IPS-20b (cell line): Measurements from ENCODE around the gene SMU1.

Source experiments
- H3K27ac ChIP-seq: one replicate; pipeline ENCODE4 v1.5.1; 2013; ENCODE audit warnings: low read length
- H3K27me3 ChIP-seq: 2 replicates; pipeline ENCODE4 v1.6.1; 2013; ENCODE audit warnings: mild to moderate bottlenecking, low read length, inconsistent platforms; ENCODE audit not compliant: insufficient read depth
- H3K36me3 ChIP-seq: 2 replicates; pipeline ENCODE4 v1.6.1; 2013; ENCODE audit warnings: low read depth, mild to moderate bottlenecking, inconsistent platforms, low read length, moderate library complexity; ENCODE audit not compliant: insufficient read depth
- H3K4me1 ChIP-seq: 2 replicates; pipeline ENCODE4 v1.6.1; 2013; ENCODE audit warnings: mild to moderate bottlenecking, control low read depth, inconsistent platforms, low read length, moderate library complexity; ENCODE audit not compliant: insufficient read depth
- H3K4me3 ChIP-seq: 2 replicates; pipeline ENCODE4 v1.5.1; 2013; ENCODE audit warnings: mild to moderate bottlenecking, low read length, inconsistent platforms
- H3K9ac ChIP-seq: 2 replicates; pipeline ENCODE4 v1.6.1; 2013; ENCODE audit warnings: low read depth, mild to moderate bottlenecking, inconsistent platforms, low read length, moderate library complexity
- H3K9me3 ChIP-seq: 2 replicates; pipeline ENCODE4 v1.6.1; 2013; ENCODE audit warnings: mild to moderate bottlenecking, low read depth, low read length, inconsistent platforms; ENCODE audit not compliant: insufficient read depth

Gene SMU1

DNA sequence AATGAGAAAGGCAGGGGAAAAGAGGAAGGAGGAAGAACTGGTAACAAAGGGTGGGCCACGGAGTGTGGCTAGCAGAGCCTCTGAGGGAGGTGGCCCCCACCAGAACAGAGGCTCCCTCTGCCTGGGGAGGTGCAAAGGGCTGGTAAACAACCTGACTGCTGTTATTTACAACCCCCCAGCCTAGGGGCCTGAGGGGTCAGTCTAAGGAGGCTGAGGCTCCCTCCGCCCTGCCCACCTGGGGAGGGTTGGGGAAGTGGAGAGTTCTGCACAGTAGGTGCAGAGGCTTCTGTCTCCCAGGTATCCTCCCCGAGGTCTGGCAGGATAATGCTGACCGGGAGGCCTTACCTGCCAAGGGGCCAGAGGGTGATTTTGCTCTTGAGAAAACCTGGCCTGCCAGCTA, 35.6 kb upstream of the SMU1 start:
- H3K4me1 ChIP-seq, result peaks cover 3% of the 10 kb centered on the region; the same call in 1 of the 2 replicates
- no peaks in the 10 kb centered on the region for H3K27me3 ChIP-seq
- no peaks in the 10 kb centered on the region for H3K36me3 ChIP-seq
- no peak overlapping the region for H3K4me3 ChIP-seq
- no peak overlapping the region for H3K27ac ChIP-seq
- H3K9ac ChIP-seq, result no peak overlapping the region
- no peaks in the 10 kb centered on the region for H3K9me3 ChIP-seq

GRCh38 chr9:33111631-33112030, 35.2 kb upstream of the SMU1 start:
- H3K27ac ChIP-seq, result no peak overlapping the region
- H3K27me3 ChIP-seq, result no peaks in the 10 kb centered on the region
- no peak overlapping the region for H3K4me3 ChIP-seq
- no peak overlapping the region for H3K9ac ChIP-seq
- peaks cover 3% of the 10 kb centered on the region; the same call in 1 of the 2 replicates for H3K4me1 ChIP-seq
- no peaks in the 10 kb centered on the region for H3K36me3 ChIP-seq
- no peaks in the 10 kb centered on the region for H3K9me3 ChIP-seq

GRCh38 chr9:33110686-33111085, 34.2 kb upstream of the SMU1 start:
- no peak overlapping the region for H3K4me3 ChIP-seq
- H3K36me3 ChIP-seq, result no peaks in the 10 kb centered on the region
- peaks cover 3% of the 10 kb centered on the region; the same call in 1 of the 2 replicates for H3K4me1 ChIP-seq
- H3K9me3 ChIP-seq, result no peaks in the 10 kb centered on the region
- no peak overlapping the region for H3K27ac ChIP-seq
- no peak overlapping the region for H3K9ac ChIP-seq
- no peaks in the 10 kb centered on the region for H3K27me3 ChIP-seq

- Histone ChIP-seq H3K27me3 (no peaks in the 10 kb centered on the region), H3K27ac (no peak overlapping the region), H3K9ac (no peak overlapping the region), H3K4me1 (peaks cover 3% of the 10 kb centered on the region; the same call in 1 of the 2 replicates), H3K4me3 (no peak overlapping the region), H3K9me3 (no peaks in the 10 kb centered on the region), H3K36me3 (no peaks in the 10 kb centered on the region)
Measured at GRCh38 chr9:33109850-33110595, 33.5 kb upstream of the SMU1 start.

GRCh38 chr9:33109097-33109496, 32.6 kb upstream of the SMU1 start:
- Histone ChIP-seq H3K27ac (no peak overlapping the region), H3K4me3 (no peak overlapping the region), H3K9me3 (no peaks in the 10 kb centered on the region), H3K9ac (no peak overlapping the region), H3K4me1 (peaks cover 3% of the 10 kb centered on the region; the same call in 1 of the 2 replicates), H3K36me3 (no peaks in the 10 kb centered on the region), H3K27me3 (no peaks in the 10 kb centered on the region)

DNA sequence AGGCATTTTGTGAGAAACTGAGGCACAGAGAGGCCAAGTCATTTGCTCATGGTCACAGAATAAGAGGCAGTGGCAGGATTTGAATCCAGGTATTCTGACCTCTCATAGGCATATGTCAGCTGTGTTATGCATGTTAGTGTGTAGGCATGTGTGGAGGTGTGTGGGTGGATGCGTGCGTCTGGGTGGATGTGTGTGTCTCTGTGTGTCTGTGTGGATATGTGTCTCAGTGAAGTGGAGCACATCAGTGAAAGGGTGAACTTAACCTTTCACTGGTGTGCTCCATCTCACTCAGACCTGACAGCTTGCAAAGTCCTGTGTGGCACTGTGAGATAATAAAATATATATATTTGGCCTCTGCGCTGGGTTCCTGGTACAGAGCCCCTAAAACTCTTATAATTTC, 32.0 kb upstream of the SMU1 start:
- no peaks in the 10 kb centered on the region for H3K9me3 ChIP-seq
- peaks cover 3% of the 10 kb centered on the region; the same call in 1 of the 2 replicates for H3K4me1 ChIP-seq
- no peak overlapping the region for H3K27ac ChIP-seq
- H3K4me3 ChIP-seq, result no peak overlapping the region
- no peaks in the 10 kb centered on the region for H3K27me3 ChIP-seq
- no peak overlapping the region for H3K9ac ChIP-seq
- no peaks in the 10 kb centered on the region for H3K36me3 ChIP-seq

DNA sequence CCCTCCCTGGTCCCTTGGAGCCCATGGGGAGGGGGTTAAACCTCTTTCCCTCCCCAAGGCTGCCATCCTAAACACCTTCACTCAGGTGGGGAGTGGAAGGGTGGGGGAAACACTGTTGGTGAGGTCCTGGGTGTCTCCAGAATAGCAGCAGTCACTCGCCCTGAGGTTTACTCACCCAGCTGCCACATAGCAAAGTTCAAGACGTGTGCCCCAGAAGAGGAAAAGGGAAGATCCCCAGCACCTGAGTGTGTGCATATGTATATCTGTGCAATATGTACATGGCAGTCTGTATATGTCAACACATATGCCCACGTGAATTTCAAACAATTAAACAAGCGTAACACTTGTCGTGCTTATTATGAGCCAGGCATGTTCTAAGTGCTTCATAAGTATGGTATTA, 31.3 kb upstream of the SMU1 start:
- H3K9me3 ChIP-seq, result no peaks in the 10 kb centered on the region
- no peak overlapping the region for H3K4me3 ChIP-seq
- H3K4me1 ChIP-seq, result peaks cover 3% of the 10 kb centered on the region; the same call in 1 of the 2 replicates
- H3K27me3 ChIP-seq, result no peaks in the 10 kb centered on the region
- no peak overlapping the region for H3K27ac ChIP-seq
- H3K36me3 ChIP-seq, result no peaks in the 10 kb centered on the region
- H3K9ac ChIP-seq, result no peak overlapping the region

DNA sequence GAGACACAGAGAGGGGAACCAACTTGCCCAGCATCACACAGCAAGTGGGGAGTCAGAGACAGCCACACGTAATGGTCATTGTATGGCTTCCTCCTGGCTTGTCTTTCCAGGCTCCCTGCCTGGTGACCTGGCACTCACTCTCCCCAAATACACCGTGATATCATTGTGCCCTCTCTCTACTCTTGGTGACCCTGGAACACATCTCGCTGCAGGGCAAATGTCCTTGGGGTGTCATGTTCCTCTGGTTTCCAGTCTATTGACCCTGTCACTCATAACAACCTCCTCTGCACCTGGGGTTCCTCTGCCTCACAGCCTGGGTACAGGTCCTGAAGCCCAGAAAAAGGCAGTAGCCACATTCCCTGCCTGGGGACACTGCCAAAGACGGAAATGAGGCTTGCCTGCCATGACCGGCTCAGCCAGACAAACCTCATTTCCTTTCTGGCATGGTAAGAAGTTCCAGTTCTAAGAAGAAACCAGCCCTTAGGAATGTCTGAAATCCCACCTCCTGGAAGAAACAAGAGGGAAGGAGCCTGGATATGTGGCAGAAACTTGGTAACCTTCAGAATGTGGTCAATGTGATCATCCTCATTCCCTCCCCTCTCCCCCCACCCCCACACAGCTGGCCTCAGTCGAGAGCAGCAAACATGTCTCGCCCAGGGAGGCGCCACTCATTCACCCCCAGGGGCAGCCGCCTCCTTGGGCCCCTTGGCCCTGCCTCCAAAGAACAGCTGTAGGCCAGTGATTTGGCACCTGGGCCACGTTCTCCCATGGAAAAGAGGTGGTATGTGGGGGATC, 30.6 kb upstream of the SMU1 start:
- no peaks in the 10 kb centered on the region for H3K27me3 ChIP-seq
- no peak overlapping the region for H3K4me3 ChIP-seq
- no peaks in the 10 kb centered on the region for H3K9me3 ChIP-seq
- H3K9ac ChIP-seq, result no peak overlapping the region
- peaks cover 2% of the 10 kb centered on the region; the same call in 1 of the 2 replicates for H3K4me1 ChIP-seq
- H3K36me3 ChIP-seq, result no peaks in the 10 kb centered on the region
- no peak overlapping the region for H3K27ac ChIP-seq

DNA sequence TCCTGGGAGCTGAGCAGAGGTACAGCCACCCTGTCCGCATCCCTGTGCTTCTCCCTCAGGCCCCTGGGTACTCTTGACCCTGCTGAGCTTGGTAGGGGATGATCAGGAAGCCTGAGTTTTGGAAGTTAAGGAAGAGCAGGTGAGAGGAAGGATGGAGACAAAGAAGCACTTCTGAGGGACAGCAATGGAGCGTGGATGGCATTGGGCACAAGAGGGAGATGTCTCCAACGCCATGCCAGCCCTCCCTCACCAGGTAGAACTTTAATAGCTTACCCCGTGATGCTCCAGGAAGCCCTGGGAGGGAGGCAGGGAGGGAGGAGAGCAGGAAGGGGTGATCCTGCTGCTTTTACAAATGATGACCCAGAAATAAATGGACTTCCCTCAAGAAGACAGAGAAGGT, 29.9 kb upstream of the SMU1 start:
- no peak overlapping the region for H3K27ac ChIP-seq
- H3K36me3 ChIP-seq, result no peaks in the 10 kb centered on the region

GRCh38 chr9:33105959-33106358, 29.5 kb upstream of the SMU1 start:
- Histone ChIP-seq H3K4me1 (no peaks in the 10 kb centered on the region), H3K27me3 (no peaks in the 10 kb centered on the region), H3K9ac (no peak overlapping the region), H3K36me3 (no peaks in the 10 kb centered on the region), H3K4me3 (no peak overlapping the region), H3K27ac (no peak overlapping the region), H3K9me3 (no peaks in the 10 kb centered on the region)

More for the DNA sequence above, 29.9 kb upstream of the SMU1 start:
- no peaks in the 10 kb centered on the region for H3K27me3 ChIP-seq
- no peak overlapping the region for H3K4me3 ChIP-seq
- H3K9me3 ChIP-seq, result no peaks in the 10 kb centered on the region
- no peaks in the 10 kb centered on the region for H3K4me1 ChIP-seq
- no peak overlapping the region for H3K9ac ChIP-seq

DNA sequence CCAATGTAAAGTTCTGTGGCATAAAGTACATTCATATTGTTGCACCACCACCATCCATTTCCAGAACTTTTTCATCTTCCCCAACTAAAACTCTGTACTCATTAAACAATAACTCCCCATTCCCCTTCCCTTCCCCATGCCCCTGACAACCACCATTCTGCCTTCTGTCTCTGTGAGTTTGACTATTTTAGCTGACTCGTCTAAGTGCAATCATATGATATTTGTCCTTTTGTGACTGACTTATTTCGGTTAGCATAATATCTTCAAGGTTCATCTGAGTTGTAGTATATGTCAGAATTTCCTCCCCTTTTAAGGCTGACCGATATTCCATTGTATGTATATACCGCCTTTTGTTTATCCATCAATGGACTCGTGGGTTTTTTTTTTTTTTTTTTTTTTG, 29.0 kb upstream of the SMU1 start:
- Histone ChIP-seq H3K27ac (no peak overlapping the region), H3K27me3 (no peaks in the 10 kb centered on the region), H3K36me3 (no peaks in the 10 kb centered on the region), H3K4me1 (no peaks in the 10 kb centered on the region), H3K4me3 (no peak overlapping the region), H3K9ac (no peak overlapping the region), H3K9me3 (no peaks in the 10 kb centered on the region)

DNA sequence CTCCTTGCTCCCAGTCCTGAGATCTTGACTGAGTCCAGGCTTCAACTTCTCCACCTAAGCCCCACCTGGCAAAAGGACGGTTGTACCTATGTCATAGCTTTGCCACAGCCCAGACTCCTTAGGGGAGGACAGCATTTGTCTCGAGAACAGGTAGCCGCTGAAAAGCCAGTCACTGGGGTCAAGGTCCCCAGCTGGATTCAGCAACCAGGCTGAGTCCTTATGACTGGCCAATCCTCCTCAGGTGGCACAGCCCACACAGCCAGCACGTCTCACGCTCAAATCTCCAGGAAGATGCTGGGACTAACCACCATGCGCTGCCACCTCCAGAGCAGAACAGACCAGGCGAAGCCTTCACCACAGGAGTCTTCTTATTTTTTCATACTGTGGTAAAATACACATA, 27.9 kb upstream of the SMU1 start:
- no peaks in the 10 kb centered on the region for H3K27me3 ChIP-seq
- no peak overlapping the region for H3K9ac ChIP-seq
- H3K36me3 ChIP-seq, result no peaks in the 10 kb centered on the region
- H3K4me3 ChIP-seq, result no peak overlapping the region
- H3K27ac ChIP-seq, result no peak overlapping the region
- no peaks in the 10 kb centered on the region for H3K9me3 ChIP-seq
- H3K4me1 ChIP-seq, result no peaks in the 10 kb centered on the region
